Neural cell (in vitro differentiated cells): ENCODE measurements around the gene SMIM21.

Source experiments
- EZH2 ChIP-seq: fragments of 200-600, 300-800 bp; shearing (Covaris generic), sonication (generic); IDR thresholded peaks from 2 replicates; pipeline ENCODE4 v1.6.1; 2014; ENCODE audit warnings: antibody characterized with exemption, low read length, borderline replicate concordance, mild to moderate bottlenecking; ENCODE audit not compliant: insufficient read depth, poor library complexity, severe bottlenecking
- SMC3 ChIP-seq: fragments of 450-650 bp; conservative IDR thresholded peaks from 2 replicates; pipeline ENCODE4 v1.6.1; 2014; ENCODE audit warnings: antibody characterized with exemption, mild to moderate bottlenecking, moderate library complexity; ENCODE audit not compliant: poor library complexity
- TF ChIP-seq, protein P1 (sequence below): fragments of 450-650 bp; IDR thresholded peaks from 2 replicates; pipeline ENCODE4 v1.5.1; 2014; ENCODE audit warnings: antibody characterized with exemption, mild to moderate bottlenecking, moderate library complexity; ENCODE audit not compliant: poor library complexity, severe bottlenecking

DNA sequence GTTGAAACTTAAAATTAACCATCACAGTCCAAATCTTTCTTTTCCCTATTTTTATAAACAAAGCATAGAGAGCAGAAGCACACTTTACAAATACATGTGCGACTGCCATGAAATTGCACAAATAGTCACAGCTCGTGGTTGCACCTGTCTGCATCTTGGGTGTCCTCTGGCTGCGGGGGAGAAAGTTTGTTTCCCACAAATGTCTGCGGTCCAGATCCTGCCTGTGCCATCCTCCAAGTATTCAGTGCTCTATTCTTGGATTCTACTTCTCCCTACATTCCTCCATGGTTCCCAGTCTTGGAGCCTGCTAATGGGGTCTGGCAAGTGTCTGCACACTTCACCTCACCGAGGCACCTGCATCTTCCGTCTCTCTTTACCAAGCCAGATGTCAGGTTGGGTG is 52.2 kb downstream of the SMIM21 start:
- TF ChIP-seq, protein P1, sequence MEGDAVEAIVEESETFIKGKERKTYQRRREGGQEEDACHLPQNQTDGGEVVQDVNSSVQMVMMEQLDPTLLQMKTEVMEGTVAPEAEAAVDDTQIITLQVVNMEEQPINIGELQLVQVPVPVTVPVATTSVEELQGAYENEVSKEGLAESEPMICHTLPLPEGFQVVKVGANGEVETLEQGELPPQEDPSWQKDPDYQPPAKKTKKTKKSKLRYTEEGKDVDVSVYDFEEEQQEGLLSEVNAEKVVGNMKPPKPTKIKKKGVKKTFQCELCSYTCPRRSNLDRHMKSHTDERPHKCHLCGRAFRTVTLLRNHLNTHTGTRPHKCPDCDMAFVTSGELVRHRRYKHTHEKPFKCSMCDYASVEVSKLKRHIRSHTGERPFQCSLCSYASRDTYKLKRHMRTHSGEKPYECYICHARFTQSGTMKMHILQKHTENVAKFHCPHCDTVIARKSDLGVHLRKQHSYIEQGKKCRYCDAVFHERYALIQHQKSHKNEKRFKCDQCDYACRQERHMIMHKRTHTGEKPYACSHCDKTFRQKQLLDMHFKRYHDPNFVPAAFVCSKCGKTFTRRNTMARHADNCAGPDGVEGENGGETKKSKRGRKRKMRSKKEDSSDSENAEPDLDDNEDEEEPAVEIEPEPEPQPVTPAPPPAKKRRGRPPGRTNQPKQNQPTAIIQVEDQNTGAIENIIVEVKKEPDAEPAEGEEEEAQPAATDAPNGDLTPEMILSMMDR, result no peak
- no peak for TF ChIP-seq SMC3
- no peak for TF ChIP-seq EZH2
